Gastrocnemius medialis (tissue), 4 donors: Measurements from ENCODE around the gene KRT7. TPM values are rescaled to one million over a fixed set of nuclear protein-coding genes. Genes with fewer than 3 reads are reported as not detected.

Experiments used
- ATAC-seq, 2 donors: fragments of 150-250 bp; one replicate each; pipeline ENCODE4 v1.9.1; 2016
- DNase-seq, 2 donors: peaks; one replicate each; pipeline ENCODE4 v3.0.0-alpha.2; 2019
- H3K27ac ChIP-seq, 4 donors: fragments of 200-600 bp; sonication (generic); 1 replicate in 1 of 4; 2 replicates in 3 of 4; pipeline ENCODE4 v1.5.1; 2016 to 2018; ENCODE audit warnings: mild to moderate bottlenecking in 2 of 4, moderate library complexity in 1 of 4
- H3K27me3 ChIP-seq, 3 donors: fragments of 200-600 bp; sonication (generic) in 2 of 3; 1 replicate in 1 of 3; 2 replicates in 2 of 3; pipeline versions ENCODE4 v1.5.1 to v1.6.0; 2016 to 2019; ENCODE audit warnings: mild to moderate bottlenecking in 1 of 3, moderate library complexity in 1 of 3
- H3K36me3 ChIP-seq, 2 donors: fragments of 200-600 bp; sonication (generic) in 1 of 2; one replicate each; pipeline ENCODE4 v1.5.1; 2017 to 2018
- H3K4me1 ChIP-seq, 2 donors: fragments of 200-600 bp; sonication (generic) in 1 of 2; one replicate each; pipeline ENCODE4 v1.5.1; 2016 to 2017; ENCODE audit warnings: mild to moderate bottlenecking in 2 of 2
- H3K4me3 ChIP-seq, 4 donors: fragments of 200-600 bp; sonication (generic) in 3 of 4; 1 replicate in 1 of 4; 2 replicates in 3 of 4; pipeline ENCODE4 v1.5.1; 2016 to 2019; ENCODE audit warnings: mild to moderate bottlenecking in 2 of 4
- H3K9me3 ChIP-seq, 3 donors: fragments of 200-600 bp; sonication (generic) in 2 of 3; 1 replicate in 1 of 3; 2 replicates in 2 of 3; pipeline ENCODE4 v1.5.1; 2016 to 2019
- CTCF ChIP-seq, 5 experiments: fragments of 450-650 bp in 3 of 5; fragments of 200-600 bp in 2 of 5; sonication (generic) in 2 of 5; IDR thresholded peaks in 4 of 5; conservative IDR thresholded peaks in 1 of 5; 1 replicate in 4 of 5; 2 replicates in 1 of 5; pipeline ENCODE4 v1.5.1; 2016 to 2019; ENCODE audit warnings: antibody characterized with exemption in 5 of 5, mild to moderate bottlenecking in 3 of 5, moderate library complexity in 3 of 5
- POLR2A ChIP-seq, 2 donors: fragments of 450-650 bp; IDR thresholded peaks; one replicate each; pipeline ENCODE4 v1.6.1; 2017; ENCODE audit warnings: antibody characterized with exemption in 2 of 2, mild to moderate bottlenecking in 2 of 2, moderate library complexity in 2 of 2
- in situ Hi-C, 4 donors: fragments of 200-750 bp; cut with MboI; loops; one replicate each; pipeline versions ENCODE4 v1.15.0 to v1.8.0; 2017; ENCODE audit warnings: low sequenced_read_pairs in 4 of 4
- intact Hi-C: fragments of 100-400 bp; cut with DNase I; formaldehyde crosslinking; loops from one replicate; pipeline ENCODE4 v1.15.1; 2023; ENCODE audit warnings: low total_unique reads
- total RNA-seq, 4 donors: library from RNA; depleted of rRNA; stranded (reverse); fragments of >200 nt; gene quantifications; one replicate each; pipeline versions ENCODE4 v1.1.0 to v1.2.3, GENCODE V29; 2016

The KRT7 gene
- total RNA-seq, 4 donors from 2014 or later: 0.39 to 4.4 (median 1.2) TPM

GRCh38 chr12:52235822-52236361, 2.8 kb downstream of the KRT7 start:
- intact Hi-C loops: no loop called here
- Histone ChIP-seq H3K9me3 (no peaks in the 10 kb centered on the region), H3K27ac (no peak overlapping the region), H3K4me3 (no peak overlapping the region), H3K4me1 (peaks cover 0 to 9% of the 10 kb centered on the region in 2 donors), H3K36me3 (no peaks in the 10 kb centered on the region), H3K27me3 (peaks cover 17 to 20% (median 18%) of the 10 kb centered on the region in 3 donors)
- DNase-seq: no peak
- TF ChIP-seq POLR2A (IDR thresholded peaks at IDR 0.05): no peak
- no peak for TF ChIP-seq CTCF (IDR thresholded peaks at IDR 0.05 in 4 of 5, conservative IDR thresholded peaks at IDR 0.05 in 1 of 5)
- ATAC-seq: no peak
- in situ Hi-C loops: no loop called here

GRCh38 chr12:52236386-52237050, 3.5 kb downstream of the KRT7 start:
- in situ Hi-C loops: no loop called here
- no peak overlapping the region for H3K27ac ChIP-seq

DNA sequence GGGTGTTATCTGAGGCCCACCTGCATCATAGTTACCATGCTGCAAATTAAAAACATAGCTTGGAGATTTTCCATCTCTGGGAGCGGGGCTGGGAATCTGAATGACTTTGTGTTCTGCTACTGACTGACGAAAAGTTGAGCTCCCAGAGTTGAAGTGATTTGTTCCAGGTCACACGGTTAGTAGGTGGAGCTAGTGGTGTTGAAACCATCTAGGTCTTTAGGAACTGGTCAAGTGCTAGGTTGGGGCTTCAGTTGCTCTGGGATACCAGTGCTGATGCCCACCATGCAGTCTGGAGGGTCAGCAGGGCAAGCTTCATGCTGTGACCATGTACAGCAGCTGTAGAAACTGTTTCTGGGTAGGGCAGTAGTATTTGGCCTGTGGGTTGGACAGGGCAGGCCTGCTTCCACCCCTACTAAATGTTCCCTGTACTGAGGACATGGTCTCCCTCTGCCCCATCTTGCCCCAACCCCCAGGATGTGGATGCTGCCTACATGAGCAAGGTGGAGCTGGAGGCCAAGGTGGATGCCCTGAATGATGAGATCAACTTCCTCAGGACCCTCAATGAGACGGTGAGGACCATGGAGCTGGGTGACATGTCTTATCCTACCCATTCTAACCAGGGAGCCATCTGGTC, 5.3 kb downstream of the KRT7 start:
- peaks cover 5 to 9% (median 8%) of the 10 kb centered on the region in 3 donors for H3K27me3 ChIP-seq
- H3K4me1 ChIP-seq: peaks cover 3% of the 10 kb centered on the region in 2 donors
- ATAC-seq (no peak), DNase-seq (no peak)
- no peaks in the 10 kb centered on the region for H3K9me3 ChIP-seq
- in situ Hi-C loops: no loop called here
- no peak overlapping the region for H3K27ac ChIP-seq
- H3K36me3 ChIP-seq: no peaks in the 10 kb centered on the region
- intact Hi-C loops: no loop called here
- TF ChIP-seq CTCF (IDR thresholded peaks at IDR 0.05 in 4 of 5, conservative IDR thresholded peaks at IDR 0.05 in 1 of 5) (no peak), POLR2A (IDR thresholded peaks at IDR 0.05) (no peak)
- H3K4me3 ChIP-seq: no peak overlapping the region

More at GRCh38 chr12:52236386-52237050, 3.5 kb downstream of the KRT7 start:
- H3K4me1 ChIP-seq: peaks cover 0 to 9% of the 10 kb centered on the region in 2 donors
- H3K27me3 ChIP-seq: peaks cover 17 to 20% (median 18%) of the 10 kb centered on the region in 3 donors
- intact Hi-C loops: no loop called here
- DNase-seq: no peak
- H3K9me3 ChIP-seq: no peaks in the 10 kb centered on the region
- TF ChIP-seq CTCF (IDR thresholded peaks at IDR 0.05 in 4 of 5, conservative IDR thresholded peaks at IDR 0.05 in 1 of 5) (no peak), POLR2A (IDR thresholded peaks at IDR 0.05) (no peak)
- H3K36me3 ChIP-seq: no peaks in the 10 kb centered on the region
- no peak overlapping the region for H3K4me3 ChIP-seq
- no peak for ATAC-seq

GRCh38 chr12:52238916-52239646, 6.0 kb downstream of the KRT7 start:
- H3K27ac ChIP-seq: no peak overlapping the region
- intact Hi-C loops (no loop called here), in situ Hi-C loops (no loop called here)
- H3K9me3 ChIP-seq: no peaks in the 10 kb centered on the region
- TF ChIP-seq CTCF (IDR thresholded peaks at IDR 0.05 in 4 of 5, conservative IDR thresholded peaks at IDR 0.05 in 1 of 5) (no peak), POLR2A (IDR thresholded peaks at IDR 0.05) (no peak)
- ATAC-seq (no peak), DNase-seq (no peak)
- H3K36me3 ChIP-seq: no peaks in the 10 kb centered on the region
- H3K4me3 ChIP-seq: no peak overlapping the region
- H3K4me1 ChIP-seq: peaks cover 11% of the 10 kb centered on the region in 2 donors
- H3K27me3 ChIP-seq: peaks cover 0 to 1% (median 0%) of the 10 kb centered on the region in 3 donors
